RWPE1 (cell line): Measurements from ENCODE around the gene ACOT11.
"Not testable (repeated sequence)": the region's sequence is repeated elsewhere in the genome, so short reads cannot be mapped to it uniquely, and the experiment has no call there.

Source experiments
- CTCF ChIA-PET: fragments of 350-600 bp; sonication (Branson Sonifier 250); formaldehyde crosslinking; extraction: SDS; loops from one replicate; lab custom pipeline; 2021; lab: Yijun Ruan, JAX
- POLR2A ChIA-PET: fragments of 400-600 bp; formaldehyde crosslinking; extraction: SDS; loops from one replicate; lab custom pipeline; 2020; ENCODE audit warnings: antibody characterized with exemption; ENCODE audit not compliant: low non-redundant PET; lab: Yijun Ruan, JAX
- DNase-seq: peaks from one replicate; pipeline ENCODE4 v3.0.0; 2012; ENCODE audit warnings: low spot score
- H3K27ac ChIP-seq: fragments of 450-650 bp; 2 replicates; pipeline ENCODE4 v1.5.1; 2017
- CTCF ChIP-seq: fragments of 450-650 bp; conservative IDR thresholded peaks from 2 replicates; pipeline ENCODE4 v1.5.1; 2017; ENCODE audit warnings: low read depth, mild to moderate bottlenecking

Gene ACOT11

GRCh38 chr1:54615531-54616279, 67.7 kb downstream of the ACOT11 start:
- no peak for TF ChIP-seq CTCF
- H3K27ac ChIP-seq = peak overlapping the region; percentile 84
- POLR2A ChIA-PET = no interaction called here
- CTCF ChIA-PET = no interaction called here
- DNase-seq = peak; percentile 42

GRCh38 chr1:54619749-54620148, 71.7 kb downstream of the ACOT11 start:
- no peak overlapping the region for H3K27ac ChIP-seq
- no peak for TF ChIP-seq CTCF
- no peak for DNase-seq
- POLR2A ChIA-PET = no interaction called here
- CTCF ChIA-PET = interaction anchor here (0.7 kb wide), 1 partner anchor 72 kb away, joined by 8 read pairs; no protein-coding TSS in a partner anchor

GRCh38 chr1:54623216-54624007, 75.4 kb downstream of the ACOT11 start, which contains the start of gene FAM151A:
Gene FAM151A, minus strand, starts transcription at chr1:54623525. Its CDS starts 130 bp downstream, at chr1:54623395.
- no peak within 1 kb of the TSS for H3K27ac ChIP-seq
- DNase-seq = no peak
- CTCF ChIA-PET = no interaction called here
- POLR2A ChIA-PET = no interaction called here
- no peak for TF ChIP-seq CTCF

GRCh38 chr1:54624466-54625464, 76.7 kb downstream of the ACOT11 start:
- H3K27ac ChIP-seq = no peak overlapping the region
- TF ChIP-seq CTCF = no peak
- CTCF ChIA-PET = no interaction called here
- POLR2A ChIA-PET = no interaction called here
- no peak for DNase-seq

- ChIA-PET CTCF (no interaction called here), POLR2A (no interaction called here)
- no peak overlapping the region for H3K27ac ChIP-seq
- no peak for DNase-seq
- TF ChIP-seq CTCF = no peak
These were observed 79.2 kb downstream of the ACOT11 start for GRCh38 chr1:54627196-54627595.

- H3K27ac ChIP-seq, DNase-seq, CTCF ChIA-PET, POLR2A ChIA-PET: not testable (repeated sequence)
These were observed 87.8 kb downstream of the ACOT11 start for GRCh38 chr1:54635804-54636203.

- H3K27ac ChIP-seq, CTCF ChIA-PET, POLR2A ChIA-PET, DNase-seq: not testable (repeated sequence)
These were observed 88.7 kb downstream of the ACOT11 start for GRCh38 chr1:54636461-54637446.
